SJSA1 (cell line): ENCODE results near the gene CCDC117. TPM values are rescaled to one million over a fixed set of nuclear protein-coding genes. Genes with fewer than 3 reads are reported as not detected.
"Not testable (repeated sequence)": the region's sequence is repeated elsewhere in the genome, so short reads cannot be mapped to it uniquely, and the experiment has no call there.

Experiments used
- DNase-seq, 2 experiments: peaks; one replicate each; pipeline ENCODE4 v3.0.0-alpha.2; 2015 to 2020; ENCODE audit warnings: low spot score in 2 of 2, low read depth in 1 of 2
- H3K27ac ChIP-seq: fragments of 250-450 bp; sonication (Bioruptor Pico); 2 replicates; pipeline ENCODE4 v1.5.1; 2020; ENCODE audit warnings: mild to moderate bottlenecking, moderate library complexity
- H3K27me3 ChIP-seq: fragments of 250-450 bp; sonication (Bioruptor Pico); replicated peaks from 2 replicates; pipeline ENCODE4 v1.5.1; 2020; ENCODE audit warnings: mild to moderate bottlenecking, moderate library complexity
- H3K36me3 ChIP-seq: fragments of 250-450 bp; sonication (Bioruptor Pico); 2 replicates; pipeline ENCODE4 v1.5.1; 2020; ENCODE audit warnings: mild to moderate bottlenecking
- H3K4me1 ChIP-seq: fragments of 250-450 bp; sonication (Bioruptor Pico); replicated peaks from 2 replicates; pipeline ENCODE4 v1.6.1; 2021; ENCODE audit warnings: mild to moderate bottlenecking
- H3K4me3 ChIP-seq: fragments of 250-450 bp; sonication (Bioruptor Pico); 2 replicates; pipeline ENCODE4 v1.5.1; 2020; ENCODE audit warnings: mild to moderate bottlenecking
- H3K9me3 ChIP-seq: fragments of 250-450 bp; sonication (Bioruptor Pico); replicated peaks from 2 replicates; pipeline ENCODE4 v1.5.1; 2020; ENCODE audit warnings: mild to moderate bottlenecking
- total RNA-seq: library from RNA; depleted of rRNA; stranded (reverse); fragments of >200 nt; shearing (Covaris generic); gene quantifications from 2 replicates; pipeline ENCODE4 v1.2.3, GENCODE V29; 2014

Gene CCDC117
- total RNA-seq, 1 experiment from 2014 or later = 60.0 TPM

GRCh38 chr22:28750471-28750881 is 22.0 kb upstream of the CCDC117 start:
- H3K27ac ChIP-seq = peak overlapping the region; percentile 28; the same call in 1 of the 2 replicates
- H3K36me3 ChIP-seq = peaks cover 28% of the 10 kb centered on the region
- peaks cover 6% of the 10 kb centered on the region for H3K4me1 ChIP-seq
- no peaks in the 10 kb centered on the region for H3K9me3 ChIP-seq
- DNase-seq = peak in 1 of 2 experiments; percentile 21
- no peaks in the 10 kb centered on the region for H3K27me3 ChIP-seq
- H3K4me3 ChIP-seq = no peak overlapping the region

DNA sequence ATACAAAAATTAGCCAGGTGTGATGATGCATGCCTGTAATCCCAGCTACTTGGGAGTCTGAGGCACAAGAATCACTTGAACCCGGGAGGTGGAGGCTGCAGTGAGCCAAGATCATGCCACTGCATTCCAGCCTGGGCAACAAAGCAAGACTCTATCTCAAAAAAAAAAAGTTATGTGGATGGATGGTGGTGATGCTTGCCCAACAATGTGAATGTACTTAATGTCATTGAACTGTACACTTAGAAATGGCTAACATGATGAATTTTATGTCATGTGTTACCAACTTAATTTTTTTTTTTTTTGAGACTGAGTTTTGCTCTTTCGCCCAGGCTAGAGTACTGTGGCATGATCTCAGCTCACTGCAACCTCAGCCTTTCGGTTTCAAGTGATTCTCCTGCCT is 18.0 kb upstream of the CCDC117 start:
- not testable (repeated sequence) for H3K9me3 ChIP-seq, H3K4me3 ChIP-seq, H3K4me1 ChIP-seq, H3K27me3 ChIP-seq, DNase-seq, H3K27ac ChIP-seq, H3K36me3 ChIP-seq

DNA sequence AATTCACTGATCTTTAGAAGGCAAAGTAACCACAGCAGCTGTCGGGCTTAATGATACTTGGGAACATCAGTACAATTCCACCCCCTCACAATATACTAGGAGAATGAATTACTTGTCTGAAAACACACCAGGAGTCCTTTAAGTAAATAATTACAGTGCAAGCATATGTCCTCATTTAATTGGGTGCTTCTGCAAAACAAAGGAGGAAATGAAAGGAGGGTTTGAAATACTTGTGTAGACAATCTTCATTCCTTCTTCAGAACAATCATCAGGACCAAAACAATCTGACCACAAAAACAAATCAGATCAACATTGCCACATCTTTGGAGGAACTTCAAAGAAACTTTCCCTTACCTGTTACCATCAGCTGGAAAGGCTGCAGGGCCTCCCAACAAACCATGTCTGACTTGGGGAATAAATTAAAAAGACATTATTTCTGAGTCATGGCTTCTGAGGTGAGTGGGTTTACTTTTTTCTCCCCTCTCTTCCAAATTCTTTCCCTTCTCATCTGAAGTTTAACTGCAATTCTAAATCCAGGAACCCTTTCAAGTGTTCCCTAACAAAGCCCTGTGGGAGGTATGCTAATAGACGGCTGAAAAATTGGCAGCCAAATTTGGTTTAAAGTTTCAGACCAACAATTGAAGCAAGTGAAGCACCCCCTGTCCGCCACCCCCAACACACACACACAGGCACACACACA is 12.5 kb upstream of the CCDC117 start:
- DNase-seq = peak in 1 of 2 experiments; percentile 34
- H3K4me1 ChIP-seq = peaks cover 11% of the 10 kb centered on the region
- H3K4me3 ChIP-seq = no peak overlapping the region
- peaks cover 3% of the 10 kb centered on the region; the same call in 1 of the 2 replicates for H3K36me3 ChIP-seq
- H3K27me3 ChIP-seq = no peaks in the 10 kb centered on the region
- no peak overlapping the region for H3K27ac ChIP-seq
- no peaks in the 10 kb centered on the region; the same call in 1 of the 2 replicates for H3K9me3 ChIP-seq

- Histone ChIP-seq H3K27ac (no peak overlapping the region), H3K9me3 (no peaks in the 10 kb centered on the region; the same call in 1 of the 2 replicates), H3K36me3 (peaks cover 3% of the 10 kb centered on the region; the same call in 1 of the 2 replicates), H3K4me1 (peaks cover 11% of the 10 kb centered on the region), H3K4me3 (no peak overlapping the region), H3K27me3 (no peaks in the 10 kb centered on the region)
- no peak for DNase-seq
Measured at GRCh38 chr22:28761449-28761755, 11.1 kb upstream of the CCDC117 start.

GRCh38 chr22:28762000-28762399 is 10.5 kb upstream of the CCDC117 start:
- not testable (repeated sequence) for H3K27ac ChIP-seq, DNase-seq, H3K4me3 ChIP-seq, H3K27me3 ChIP-seq, H3K9me3 ChIP-seq, H3K36me3 ChIP-seq
- H3K4me1 ChIP-seq = peaks cover 11% of the 10 kb centered on the region

- Histone ChIP-seq H3K27me3 (no peaks in the 10 kb centered on the region), H3K36me3 (no peaks in the 10 kb centered on the region), H3K4me1 (no peaks in the 10 kb centered on the region), H3K4me3 (no peak overlapping the region), H3K27ac (no peak overlapping the region), H3K9me3 (peaks cover 8% of the 10 kb centered on the region; the same call in 1 of the 2 replicates)
- DNase-seq = no peak
Measured at GRCh38 chr22:28766628-28767027, 5.9 kb upstream of the CCDC117 start.

DNA sequence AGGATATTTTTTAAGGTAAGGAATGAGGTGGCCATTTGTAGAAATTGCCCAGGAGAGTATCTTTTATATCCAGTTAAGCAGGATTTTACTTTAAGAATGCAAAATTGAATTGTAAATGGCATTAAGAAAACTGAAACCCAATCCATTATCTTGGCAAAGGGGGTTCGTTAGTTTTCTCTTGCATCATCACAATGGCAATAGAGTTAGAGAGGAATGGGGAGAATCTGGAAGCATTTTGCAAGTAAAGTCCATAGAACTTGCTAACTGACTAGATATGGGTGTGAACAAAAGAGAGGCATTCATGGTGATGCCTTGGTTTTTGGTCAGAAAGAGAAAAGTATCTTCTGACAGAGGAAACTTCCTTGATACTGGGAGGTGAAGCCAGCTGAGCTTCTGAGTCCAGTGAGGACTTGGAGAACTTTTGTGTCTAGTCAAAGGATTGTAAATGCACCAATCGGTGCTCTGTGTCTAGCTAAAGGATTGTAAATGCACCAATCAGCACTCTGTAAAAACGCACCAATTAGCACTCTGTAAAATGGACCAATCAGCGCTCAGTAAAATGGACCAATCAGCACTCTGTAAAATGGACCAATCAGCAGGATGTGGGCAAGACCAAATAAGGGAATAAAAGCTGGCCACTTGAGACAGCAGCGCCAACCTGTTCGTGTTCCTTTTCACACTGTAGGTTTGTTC is 3.6 kb upstream of the CCDC117 start:
- no peak for DNase-seq
- Histone ChIP-seq H3K27ac (no peak overlapping the region), H3K4me3 (no peak overlapping the region), H3K4me1 (peaks cover 7% of the 10 kb centered on the region), H3K9me3 (peaks cover 8% of the 10 kb centered on the region; the same call in 1 of the 2 replicates), H3K27me3 (no peaks in the 10 kb centered on the region), H3K36me3 (peaks cover 6% of the 10 kb centered on the region)

DNA sequence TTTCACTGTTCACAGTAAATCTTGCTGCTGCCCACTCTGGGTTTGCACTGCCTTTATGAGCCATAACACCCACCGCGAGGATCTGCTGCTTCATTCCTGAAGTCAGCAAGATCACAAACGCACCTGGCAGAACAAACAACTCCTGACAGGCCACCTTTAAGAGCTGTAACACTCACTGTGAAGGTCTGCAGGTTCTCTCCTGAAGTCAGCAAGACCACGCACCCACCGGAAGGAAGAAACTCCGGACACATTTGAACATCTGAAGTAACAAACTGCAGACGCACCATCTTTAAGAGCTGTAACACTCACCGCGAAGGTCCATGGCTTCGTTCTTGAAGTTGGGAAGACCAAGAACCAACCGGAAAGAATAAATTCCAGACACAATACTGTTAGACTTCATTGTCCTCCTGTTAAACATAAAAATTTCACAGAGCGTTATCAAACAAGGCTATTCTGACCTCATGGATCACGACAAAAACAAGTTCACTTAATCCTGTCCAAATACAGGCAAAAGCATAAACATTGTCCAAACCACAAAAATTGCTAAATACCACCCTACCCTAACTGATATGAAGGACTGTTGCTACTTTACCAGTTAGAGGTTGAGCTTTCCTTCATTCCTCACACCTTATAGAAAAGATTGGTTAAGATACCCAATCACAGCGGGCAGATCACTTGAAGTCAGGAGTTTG is 3.0 kb upstream of the CCDC117 start:
- peaks cover 8% of the 10 kb centered on the region; the same call in 1 of the 2 replicates for H3K9me3 ChIP-seq
- H3K27me3 ChIP-seq = no peaks in the 10 kb centered on the region
- no peak overlapping the region for H3K4me3 ChIP-seq
- peaks cover 12% of the 10 kb centered on the region for H3K36me3 ChIP-seq
- H3K27ac ChIP-seq = no peak overlapping the region
- DNase-seq = no peak
- H3K4me1 ChIP-seq = peaks cover 10% of the 10 kb centered on the region

DNA sequence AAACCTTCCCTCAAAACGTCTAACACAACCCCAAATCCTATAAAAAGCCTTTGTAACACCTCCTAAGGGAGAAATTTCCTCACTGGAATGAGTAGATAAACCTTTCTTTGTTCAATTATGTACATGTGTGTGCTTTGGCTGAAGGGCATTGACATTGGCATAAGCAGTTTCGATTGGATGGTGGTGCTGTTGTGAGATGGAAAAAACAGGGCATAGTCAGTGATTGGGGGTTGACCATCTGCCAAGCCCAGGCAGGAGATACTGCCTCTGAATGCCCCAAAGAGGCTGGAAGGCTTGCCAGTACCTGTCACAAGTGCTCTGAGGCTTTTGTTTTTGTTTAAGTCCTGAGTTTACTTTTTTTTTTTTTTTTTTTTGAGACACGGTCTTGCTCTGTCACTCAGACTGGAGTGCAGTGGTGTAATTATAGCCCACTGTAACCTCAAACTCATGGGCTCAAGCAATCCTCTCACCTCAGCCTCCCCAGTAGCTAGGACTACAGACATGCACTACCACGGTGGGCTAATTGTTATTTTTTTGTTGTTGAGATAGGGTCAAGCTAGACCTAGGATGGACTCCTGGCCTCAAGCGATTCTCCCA is 1.2 kb upstream of the CCDC117 start:
- Histone ChIP-seq H3K27ac (no peak overlapping the region), H3K4me1 (peaks cover 10% of the 10 kb centered on the region), H3K27me3 (no peaks in the 10 kb centered on the region), H3K4me3 (no peak overlapping the region), H3K9me3 (peaks cover 8% of the 10 kb centered on the region; the same call in 1 of the 2 replicates), H3K36me3 (peaks cover 28% of the 10 kb centered on the region)
- no peak for DNase-seq

DNA sequence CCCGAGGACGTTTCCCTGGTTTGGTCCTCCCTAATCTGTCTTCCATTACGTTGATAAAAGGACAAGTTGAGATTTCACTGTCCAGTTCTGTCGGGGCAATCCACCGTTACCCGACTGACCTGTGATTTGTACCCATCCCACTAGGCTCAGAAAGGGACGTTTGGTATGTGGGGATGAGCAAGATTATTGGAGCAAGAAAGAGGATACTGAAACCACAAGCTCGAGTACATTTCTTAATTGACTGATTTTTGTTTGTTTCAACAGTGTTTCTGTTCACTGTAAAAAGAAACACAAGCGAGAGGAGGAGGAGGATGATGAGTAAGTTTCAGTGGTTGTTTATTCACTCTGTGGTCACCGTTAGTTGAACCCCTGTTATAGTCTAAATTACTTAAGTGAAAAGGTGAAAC is 969 bp downstream of the CCDC117 start:
- no peaks in the 10 kb centered on the region for H3K27me3 ChIP-seq
- peaks cover 8% of the 10 kb centered on the region; the same call in 1 of the 2 replicates for H3K9me3 ChIP-seq
- peaks cover 43% of the 10 kb centered on the region for H3K36me3 ChIP-seq
- DNase-seq = peak in 1 of 2 experiments; percentile 90
- H3K27ac ChIP-seq = peak overlapping the region; percentile 99
- peaks cover 10% of the 10 kb centered on the region for H3K4me1 ChIP-seq
- peak overlapping the region; percentile 96 for H3K4me3 ChIP-seq

DNA sequence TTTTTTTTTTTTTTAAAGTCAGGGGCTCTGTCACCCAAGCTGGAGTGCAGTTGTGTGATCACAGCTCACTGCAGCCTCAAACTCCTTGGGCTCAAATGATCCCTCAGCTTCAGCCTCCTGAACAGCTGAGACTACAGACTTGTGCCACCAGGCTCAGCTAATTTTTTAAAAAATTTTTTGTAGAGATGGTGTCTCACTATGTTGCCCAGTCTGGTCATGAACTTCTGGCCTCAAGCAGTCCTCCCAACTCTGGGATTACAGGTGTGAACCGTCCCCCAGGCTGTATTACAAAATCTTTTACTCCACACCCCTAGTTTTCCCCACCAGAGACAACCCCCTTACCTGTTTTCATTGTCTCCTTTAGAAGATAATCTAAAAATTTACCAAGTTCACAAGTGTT is 1.9 kb downstream of the CCDC117 start:
- Histone ChIP-seq H3K27ac (no peak overlapping the region), H3K27me3 (no peaks in the 10 kb centered on the region), H3K4me3 (no peak overlapping the region), H3K4me1 (peaks cover 10% of the 10 kb centered on the region), H3K36me3 (peaks cover 47% of the 10 kb centered on the region), H3K9me3 (no peaks in the 10 kb centered on the region)
- DNase-seq = no peak

GRCh38 chr22:28779833-28780232 is 7.3 kb downstream of the CCDC117 start:
- no peak for DNase-seq
- Histone ChIP-seq H3K27me3 (0 out of 2 replicates have a peak, but pooled peaks cover 2% of the 10 kb centered on the region), H3K36me3 (peaks cover 79% of the 10 kb centered on the region), H3K9me3 (no peaks in the 10 kb centered on the region), H3K27ac (no peak overlapping the region), H3K4me1 (no peaks in the 10 kb centered on the region), H3K4me3 (no peak overlapping the region)

GRCh38 chr22:28780296-28780695 is 7.8 kb downstream of the CCDC117 start:
- no peaks in the 10 kb centered on the region for H3K9me3 ChIP-seq
- no peak overlapping the region for H3K27ac ChIP-seq
- H3K27me3 ChIP-seq = 0 out of 2 replicates have a peak, but pooled peaks cover 2% of the 10 kb centered on the region
- no peak for DNase-seq
- peaks cover 79% of the 10 kb centered on the region for H3K36me3 ChIP-seq
- H3K4me3 ChIP-seq = no peak overlapping the region
- no peaks in the 10 kb centered on the region for H3K4me1 ChIP-seq
